ENCODE results near the gene NT5C3A.

GRCh38 chr7:33039903-33040292, 22.7 kb downstream of the NT5C3A start:
- TF ChIP-seq CTCF (IDR thresholded peaks at IDR 0.05 in 4 of 5, conservative IDR thresholded peaks at IDR 0.05 in 1 of 5) (no peak), POLR2A (IDR thresholded peaks at IDR 0.05) (no peak)

Data from gastrocnemius medialis (tissue), 4 donors.